Keratinocyte (primary cell): ENCODE data around the gene RAB29. TPM values are rescaled to one million over a fixed set of nuclear protein-coding genes. Genes with fewer than 3 reads are reported as not detected.

Experiments
- DNase-seq: peaks from one replicate; pipeline ENCODE4 v3.0.0-alpha.2; 2011; ENCODE audit warnings: low read depth, missing footprints, low spot score
- FAIRE-seq: peaks from 2 replicates; lab custom pipeline; 2011; peaks lifted over from hg19 to GRCh38; lab: Jason Lieb, UNC
- H2AFZ ChIP-seq: 2 replicates; pipeline ENCODE4 v1.6.0; 2012; ENCODE audit warnings: low read length, control low read depth, inconsistent platforms; ENCODE audit not compliant: control insufficient read depth
- H3K27ac ChIP-seq: 2 replicates; pipeline ENCODE4 v1.5.1; 2011; ENCODE audit warnings: low read length; ENCODE audit not compliant: control insufficient read depth, insufficient read depth
- H3K27me3 ChIP-seq: 3 replicates; pipeline ENCODE4 v1.6.0; 2011; ENCODE audit warnings: low read length; ENCODE audit not compliant: control insufficient read depth, insufficient read depth; ENCODE audit errors: extremely low read depth
- H3K36me3 ChIP-seq, 2 experiments: 2 replicates in 1 of 2; 3 replicates in 1 of 2; pipeline ENCODE4 v1.5.1; 2011; ENCODE audit warnings: low read length in 2 of 2, mild to moderate bottlenecking in 1 of 2; ENCODE audit not compliant: control insufficient read depth in 2 of 2, insufficient read depth in 2 of 2; ENCODE audit errors: extremely low read depth in 1 of 2
- H3K4me1 ChIP-seq: 3 replicates; pipeline ENCODE4 v1.5.1; 2011; ENCODE audit warnings: low read length; ENCODE audit not compliant: control insufficient read depth, insufficient read depth; ENCODE audit errors: extremely low read depth
- H3K4me2 ChIP-seq: 3 replicates; pipeline ENCODE4 v1.6.0; 2011; ENCODE audit warnings: low read depth, low read length; ENCODE audit not compliant: control insufficient read depth, insufficient read depth; ENCODE audit errors: extremely low read depth
- H3K4me3 ChIP-seq, 3 experiments: fragments of 200-600 bp in 1 of 3; sonication (generic) in 1 of 3; 2 replicates in 2 of 3; 3 replicates in 1 of 3; pipeline ENCODE4 v1.5.1; 2011 to 2016; ENCODE audit warnings: low read length in 3 of 3, mild to moderate bottlenecking in 3 of 3, control low read depth in 2 of 3, inconsistent platforms in 1 of 3, low read depth in 1 of 3, mixed read lengths in 1 of 3, mixed run types in 1 of 3, moderate library complexity in 1 of 3; ENCODE audit not compliant: control insufficient read depth in 2 of 3, insufficient read depth in 2 of 3; ENCODE audit errors: extremely low read depth in 1 of 3
- H3K79me2 ChIP-seq: 2 replicates; pipeline ENCODE4 v1.6.0; 2012; ENCODE audit warnings: low read length; ENCODE audit not compliant: control insufficient read depth, insufficient read depth
- H3K9ac ChIP-seq: 3 replicates; pipeline ENCODE4 v1.6.0; 2011; ENCODE audit warnings: low read length; ENCODE audit not compliant: control insufficient read depth, insufficient read depth; ENCODE audit errors: extremely low read depth
- H3K9me1 ChIP-seq: 3 replicates; pipeline ENCODE4 v1.6.0; 2011; ENCODE audit warnings: low read length; ENCODE audit not compliant: control insufficient read depth, insufficient read depth; ENCODE audit errors: extremely low read depth
- H3K9me3 ChIP-seq: 2 replicates; pipeline ENCODE4 v1.5.1; 2012; ENCODE audit warnings: low read depth, low read length; ENCODE audit not compliant: control insufficient read depth
- H4K20me1 ChIP-seq: 3 replicates; pipeline ENCODE4 v1.6.0; 2011; ENCODE audit warnings: low read length; ENCODE audit not compliant: control insufficient read depth, insufficient read depth; ENCODE audit errors: extremely low read depth
- CTCF ChIP-seq, 3 experiments: IDR thresholded peaks in 1 of 3; conservative IDR thresholded peaks in 1 of 3; optimal IDR thresholded peaks in 1 of 3; 2 replicates in 2 of 3; 3 replicates in 1 of 3; pipeline versions ENCODE3 to v1.5.1; 2011; ENCODE audit warnings: low read length in 3 of 3, mild to moderate bottlenecking in 3 of 3, moderate library complexity in 2 of 3, control low read depth in 1 of 3, inconsistent platforms in 1 of 3; ENCODE audit not compliant: insufficient read depth in 2 of 3; ENCODE audit errors: extremely low read depth in 1 of 3
- EZH2 ChIP-seq: IDR thresholded peaks from one replicate; pipeline ENCODE4 v1.6.1; 2012; ENCODE audit warnings: inconsistent platforms, mild to moderate bottlenecking, low read length, moderate library complexity
- dilution Hi-C: fragments of 300-500 bp; cut with MboI; formaldehyde crosslinking; loops from one replicate; pipeline ENCODE4 v1.7.0; 2020; ENCODE audit warnings: low sequenced_read_pairs; ENCODE audit not compliant: extremely low pct_ligation_motif_present
- polyA plus RNA-seq, 5 experiments: library from polyadenylated mRNA; depleted of rRNA in 3 of 5; stranded (reverse) in 3 of 5; stranded (forward) in 1 of 5; unstranded in 1 of 5; fragments of >200 nt; gene quantifications; 1 replicate in 1 of 5; 2 replicates in 3 of 5; 3 replicates in 1 of 5; pipeline versions ENCODE4 v1.2.1 to v1.2.3, GENCODE V29; 2011 to 2012; ENCODE audit warnings: missing spikeins in 2 of 5, low read depth in 1 of 5, low replicate concordance in 1 of 5

The RAB29 gene
- polyA plus RNA-seq, 1 donor (not counting 4 experiments of a cell fraction or from before 2014, with no cell fraction given): 26.7 TPM

- Histone ChIP-seq H3K9ac (no peak overlapping the region), H3K27me3 (no peaks in the 10 kb centered on the region), H3K27ac (no peak overlapping the region), H3K9me1 (no peaks in the 10 kb centered on the region), H2AFZ (no peak overlapping the region), H3K36me3 (no peaks in the 10 kb centered on the region), H3K79me2 (no peaks in the 10 kb centered on the region), H3K9me3 (no peaks in the 10 kb centered on the region), H4K20me1 (no peaks in the 10 kb centered on the region), H3K4me1 (no peaks in the 10 kb centered on the region), H3K4me2 (no peak overlapping the region), H3K4me3 (no peak overlapping the region)
- DNase-seq: no peak
- dilution Hi-C loops: no loop called here
- TF ChIP-seq CTCF (optimal IDR thresholded peaks at IDR 0.05 in 1 of 3, IDR thresholded peaks at IDR 0.05 in 1 of 3, conservative IDR thresholded peaks at IDR 0.05 in 1 of 3; ENCODE audit: extremely low read depth in 1 of 3, insufficient read depth in 2 of 3, low read length in 3 of 3): no peak
- no peak for TF ChIP-seq EZH2
- FAIRE-seq: no peak
These were observed 20.4 kb downstream of the RAB29 start for GRCh38 chr1:205754857-205755256.

GRCh38 chr1:205751036-205751651, 24.1 kb downstream of the RAB29 start:
- H3K4me3 ChIP-seq: peak overlapping the region in 1 of 3 experiments; percentile 99

More at GRCh38 chr1:205751036-205751651, 24.1 kb downstream of the RAB29 start:
- peak overlapping the region; percentile 23 for H2AFZ ChIP-seq
- H3K27me3 ChIP-seq: no peaks in the 10 kb centered on the region
- peaks cover 20% of the 10 kb centered on the region for H3K4me1 ChIP-seq
- peaks cover 14% of the 10 kb centered on the region for H4K20me1 ChIP-seq
- no peaks in the 10 kb centered on the region for H3K9me3 ChIP-seq
- dilution Hi-C loops: no loop called here
- peaks cover 30% of the 10 kb centered on the region for H3K79me2 ChIP-seq
- peaks cover 0 to 3% of the 10 kb centered on the region in 2 experiments for H3K36me3 ChIP-seq
- no peak overlapping the region for H3K4me2 ChIP-seq
- no peak overlapping the region for H3K9ac ChIP-seq
- no peak overlapping the region for H3K27ac ChIP-seq
- no peaks in the 10 kb centered on the region for H3K9me1 ChIP-seq
- FAIRE-seq (no peak), DNase-seq (no peak)
- TF ChIP-seq EZH2 (no peak), CTCF (optimal IDR thresholded peaks at IDR 0.05 in 1 of 3, IDR thresholded peaks at IDR 0.05 in 1 of 3, conservative IDR thresholded peaks at IDR 0.05 in 1 of 3; ENCODE audit: extremely low read depth in 1 of 3, insufficient read depth in 2 of 3, low read length in 3 of 3) (no peak)
